AG08396 (cell line): ENCODE data around the gene CDK14.

Source experiments
- DNase-seq: peaks from one replicate; pipeline ENCODE4 v3.0.0; 2012; ENCODE audit warnings: low spot score, mixed read lengths

CDK14 gene

DNA sequence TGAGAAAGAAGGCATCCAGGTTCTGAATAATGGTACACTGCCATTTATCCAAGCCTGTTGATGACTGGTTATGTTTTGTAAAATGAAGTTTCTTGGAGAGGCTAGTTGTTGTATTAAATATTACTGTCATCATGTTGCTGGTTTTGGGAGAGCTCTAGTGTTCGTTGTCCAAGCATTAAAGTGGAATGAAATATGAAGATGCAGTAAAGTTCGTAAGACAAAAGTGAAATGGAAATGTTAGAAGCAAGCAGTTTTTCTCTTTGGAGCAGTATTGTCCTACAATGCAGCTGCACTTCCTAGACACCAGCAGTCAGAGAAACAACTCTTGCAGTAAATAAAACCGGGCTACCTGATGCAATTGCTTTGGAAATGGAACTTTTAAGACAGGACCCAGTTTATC lies 511.3 kb downstream of the CDK14 start:
- DNase-seq: no peak

DNA sequence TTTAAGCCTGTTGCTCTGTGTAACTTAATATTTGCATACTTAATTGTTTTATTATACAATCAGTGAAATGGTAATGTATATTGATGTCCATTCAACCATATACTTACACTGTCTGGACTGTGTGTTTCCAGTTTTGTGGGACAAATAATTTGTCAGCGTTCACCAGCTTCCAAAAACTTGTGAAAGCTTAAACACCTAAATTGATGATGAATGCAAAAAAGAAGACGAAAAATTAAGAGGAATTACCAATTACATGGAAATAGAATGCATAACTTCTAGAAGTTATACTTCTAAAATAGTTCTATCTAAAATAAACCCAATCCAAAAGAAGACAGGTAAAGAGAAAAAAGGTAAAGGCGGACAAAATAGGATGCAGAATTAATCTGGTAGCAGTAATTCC lies 513.1 kb downstream of the CDK14 start:
- no peak for DNase-seq

GRCh38 chr7:91112902-91113341 lies 516.8 kb downstream of the CDK14 start:
- DNase-seq: peak; percentile 7

- no peak for DNase-seq
Measured at GRCh38 chr7:91114232-91114631, 518.1 kb downstream of the CDK14 start.

GRCh38 chr7:91126762-91127161 lies 530.6 kb downstream of the CDK14 start:
- no peak for DNase-seq

DNA sequence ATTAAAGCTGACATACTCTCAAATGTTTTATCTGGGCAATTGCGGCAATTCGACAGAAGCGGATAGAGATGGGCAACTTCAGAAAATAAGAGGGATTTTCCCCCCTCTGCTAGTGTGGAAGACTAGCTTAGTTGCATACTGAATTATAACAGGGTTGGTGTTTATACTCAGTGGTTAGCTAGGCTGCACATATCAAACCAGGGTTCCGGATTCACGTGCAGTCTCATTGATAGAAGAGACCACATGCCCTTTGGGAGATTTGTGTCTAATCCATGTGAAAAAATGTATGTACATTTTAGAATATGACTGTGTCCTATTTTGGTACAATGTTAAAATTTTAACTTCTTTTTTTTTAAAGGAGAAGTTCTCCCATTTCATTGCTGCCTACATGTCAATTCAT lies 531.2 kb downstream of the CDK14 start:
- DNase-seq: no peak

- no peak for DNase-seq
Measured at GRCh38 chr7:91127959-91128358, 531.8 kb downstream of the CDK14 start.

GRCh38 chr7:91128683-91129348 lies 532.7 kb downstream of the CDK14 start:
- DNase-seq: peak; percentile 17

DNA sequence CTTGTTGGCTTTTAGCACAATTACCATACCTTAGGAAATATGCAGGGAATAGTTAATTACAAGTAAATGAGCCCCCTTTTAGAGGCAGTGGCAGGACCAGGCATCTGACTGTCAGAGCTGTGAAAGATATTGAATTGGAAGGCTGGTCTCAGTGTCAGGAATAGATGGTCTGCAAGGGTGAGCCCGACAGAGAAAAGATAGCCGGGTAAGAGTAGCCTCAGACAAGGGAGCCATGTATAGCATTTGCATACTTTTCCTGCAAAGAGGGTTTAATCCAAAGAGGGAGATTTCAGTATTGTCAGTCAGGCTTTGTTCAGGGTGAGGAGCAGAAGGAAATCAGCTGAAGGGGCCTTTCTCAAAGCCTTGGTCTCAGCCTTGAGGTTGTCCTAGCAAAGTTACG lies 539.2 kb downstream of the CDK14 start:
- no peak for DNase-seq

DNA sequence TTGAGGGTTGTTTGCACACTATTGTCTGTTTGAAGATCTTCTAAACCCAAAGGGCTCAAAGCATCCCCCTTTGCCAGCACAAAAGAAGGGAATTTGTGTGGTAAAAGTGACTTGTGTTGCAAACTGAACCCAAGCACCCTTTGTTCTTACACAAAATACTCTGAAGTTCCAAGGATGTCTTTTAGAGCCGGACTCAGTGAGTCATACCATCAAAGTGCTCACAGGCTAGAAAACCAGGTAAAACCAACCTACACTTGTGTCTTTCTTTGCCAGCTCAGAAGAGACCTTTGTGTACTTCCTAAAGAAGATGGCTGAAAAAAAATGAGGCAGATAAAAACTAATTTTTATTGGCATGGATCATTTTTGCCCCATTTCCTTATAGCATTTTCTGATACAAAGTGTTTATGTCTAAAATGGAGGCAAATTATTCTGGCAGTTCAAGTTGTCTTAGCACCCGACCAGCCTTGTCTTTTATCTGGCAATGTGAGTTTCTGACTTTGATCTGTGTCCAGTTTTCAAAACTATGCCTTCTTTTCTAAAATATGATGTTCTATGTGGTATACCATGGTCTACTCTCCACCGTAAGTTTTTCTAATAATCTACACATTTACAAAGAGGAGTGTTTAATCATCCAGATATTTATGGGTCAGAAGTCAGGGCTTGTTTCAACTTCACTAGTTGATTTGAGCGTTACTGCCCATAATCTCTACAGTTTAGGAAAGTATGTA lies 539.7 kb downstream of the CDK14 start:
- DNase-seq: no peak

DNA sequence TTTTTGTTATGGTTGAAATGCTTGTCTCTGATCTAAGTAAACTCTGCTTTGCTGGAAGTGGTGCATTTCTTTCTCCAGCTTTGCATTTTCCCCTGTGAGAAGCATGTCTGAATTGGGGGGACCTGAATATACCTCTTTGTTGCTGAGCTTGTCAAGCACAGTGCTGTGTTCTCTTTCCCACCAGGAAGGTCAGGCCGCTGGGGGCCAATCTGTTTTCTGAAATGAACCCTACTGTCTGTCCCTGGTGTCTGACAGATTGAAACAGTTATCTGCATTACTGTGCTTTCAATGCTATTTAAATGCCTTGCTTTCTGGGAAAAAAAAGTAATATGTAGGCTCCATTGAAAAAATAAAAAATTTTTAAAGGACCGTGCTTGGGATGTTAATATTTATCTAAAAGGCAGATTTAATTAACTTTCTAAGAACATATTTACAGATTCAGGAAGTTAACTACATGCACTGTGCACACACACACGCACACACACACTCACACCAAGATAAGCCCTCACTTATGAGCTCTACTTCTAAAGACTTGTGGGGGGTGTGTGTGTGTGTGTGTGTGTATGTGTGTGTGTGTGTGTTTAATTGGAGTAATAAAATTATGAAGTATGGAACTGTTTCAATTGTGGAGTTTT lies 541.1 kb downstream of the CDK14 start:
- no peak for DNase-seq

- no peak for DNase-seq
Measured at GRCh38 chr7:91137788-91138368, 541.8 kb downstream of the CDK14 start.

DNA sequence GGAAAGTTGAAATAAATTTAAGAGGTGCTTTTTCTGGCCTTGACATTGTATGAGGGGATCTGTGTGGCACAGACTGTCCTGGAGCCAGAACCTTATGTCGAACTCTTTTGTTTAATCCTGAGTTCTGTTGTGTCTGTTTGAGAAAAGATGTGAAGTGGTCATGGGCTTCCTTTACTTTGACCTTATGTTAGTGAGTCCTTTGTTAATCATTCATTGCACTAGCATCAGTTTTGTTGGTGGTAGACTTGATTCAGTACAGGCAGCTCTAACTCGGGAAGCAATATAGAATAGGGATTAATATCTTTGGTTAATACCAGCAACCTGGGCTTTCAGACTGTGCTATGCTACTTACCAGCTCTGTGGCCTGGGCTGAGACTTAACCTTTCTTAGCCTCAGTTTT lies 544.2 kb downstream of the CDK14 start:
- no peak for DNase-seq

DNA sequence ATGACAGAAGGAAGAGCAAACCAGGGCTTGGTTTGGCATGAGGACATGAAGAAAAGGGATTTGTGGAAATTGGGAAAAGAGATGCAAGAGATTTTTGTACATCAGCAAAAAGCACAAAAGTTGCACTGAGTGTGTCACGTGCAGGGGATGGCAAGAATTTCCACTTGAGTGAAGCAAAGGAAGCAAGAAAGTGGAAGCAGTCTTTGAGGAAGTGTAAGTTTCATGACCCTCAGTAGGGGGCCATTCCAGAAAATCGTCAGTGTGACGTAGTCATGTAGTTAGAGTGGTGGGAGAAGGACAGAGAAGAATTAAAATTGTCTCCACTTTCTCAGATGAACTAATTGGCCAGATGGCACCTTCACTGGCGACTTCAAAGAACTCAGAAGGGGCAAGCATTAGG lies 544.9 kb downstream of the CDK14 start:
- no peak for DNase-seq

- DNase-seq: no peak
Measured at GRCh38 chr7:91142743-91143142, 546.6 kb downstream of the CDK14 start.

DNA sequence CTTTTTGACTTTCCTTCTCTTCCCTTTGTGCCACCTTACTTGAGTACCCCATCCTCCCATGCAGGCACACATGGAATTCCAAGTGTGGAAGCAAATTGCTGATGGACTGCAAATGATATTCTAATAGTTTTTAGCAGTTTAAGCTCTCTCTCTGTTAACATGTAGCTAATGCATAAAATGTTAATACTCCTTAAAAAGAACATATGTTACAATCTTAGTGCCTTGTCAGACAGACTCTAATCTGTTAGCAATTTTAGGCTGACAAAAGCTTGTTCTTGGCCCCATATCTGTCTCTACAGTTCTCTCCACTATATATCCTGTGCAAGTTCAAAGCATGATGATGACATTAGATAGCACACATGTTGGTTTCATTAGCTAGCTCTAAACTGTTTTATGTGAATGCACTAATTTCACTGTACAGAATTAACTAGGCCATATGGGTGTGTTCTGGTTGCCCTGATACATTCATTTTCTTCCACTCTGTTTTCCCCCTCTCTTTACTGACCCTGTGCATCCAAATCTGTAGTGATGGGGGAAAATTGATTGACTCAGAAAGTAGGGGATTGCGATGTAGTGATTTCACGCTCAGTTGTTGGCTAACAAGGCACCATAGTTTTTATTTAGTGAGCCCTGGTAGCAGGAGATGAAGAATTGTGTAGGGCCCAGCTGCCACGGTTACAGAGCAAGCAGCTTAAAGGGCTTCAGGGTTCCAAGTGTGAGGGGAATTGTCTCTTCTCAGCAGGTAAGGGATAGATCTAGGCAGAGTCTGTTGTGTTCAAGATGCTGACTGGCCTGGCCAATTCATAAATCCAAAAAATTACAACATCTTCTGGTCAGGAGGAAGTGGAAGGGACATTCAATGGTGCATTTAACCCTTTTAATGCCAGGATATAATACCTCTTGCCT lies 553.5 kb downstream of the CDK14 start:
- DNase-seq: no peak

- no peak for DNase-seq
Measured at GRCh38 chr7:91151916-91152315, 555.8 kb downstream of the CDK14 start.

GRCh38 chr7:91156316-91157185 lies 560.4 kb downstream of the CDK14 start:
- no peak for DNase-seq

- no peak for DNase-seq
Measured at GRCh38 chr7:91157579-91158320, 561.6 kb downstream of the CDK14 start.

GRCh38 chr7:91162436-91162835 lies 566.3 kb downstream of the CDK14 start:
- DNase-seq: no peak
